Spleen (tissue), 11 donors: ENCODE data around the gene MRPL16. TPM values are rescaled to one million over a fixed set of nuclear protein-coding genes. Genes with fewer than 3 reads are reported as not detected.
"Not testable (repeated sequence)": the region's sequence is repeated elsewhere in the genome, so short reads cannot be mapped to it uniquely, and the experiment has no call there.

Experiments
- DNase-seq: peaks from one replicate; pipeline ENCODE4 v3.0.0-alpha.2; 2020
- H3K27ac ChIP-seq, 8 donors: fragments of 200-600 bp; sonication (generic) in 7 of 8; 1 replicate in 4 of 8; 2 replicates in 4 of 8; pipeline versions ENCODE4 v1.5.0 to v1.8.0; 2016 to 2021; ENCODE audit warnings: inconsistent platforms in 4 of 8, mild to moderate bottlenecking in 4 of 8, moderate library complexity in 1 of 8
- H3K27me3 ChIP-seq, 7 donors: fragments of 200-600 bp; sonication (generic) in 6 of 7; replicated peaks in 1 of 7; 1 replicate in 4 of 7; 2 replicates in 3 of 7; pipeline versions ENCODE4 v1.5.0 to v1.8.0; 2016 to 2021; ENCODE audit warnings: inconsistent platforms in 3 of 7, mild to moderate bottlenecking in 1 of 7
- H3K36me3 ChIP-seq, 6 donors: fragments of 200-600 bp; sonication (generic) in 5 of 6; 1 replicate in 4 of 6; 2 replicates in 2 of 6; pipeline versions ENCODE4 v1.5.0 to v1.8.0; 2016 to 2021; ENCODE audit warnings: inconsistent platforms in 2 of 6
- H3K4me1 ChIP-seq, 6 donors: fragments of 200-600 bp; sonication (generic) in 5 of 6; 1 replicate in 3 of 6; 2 replicates in 3 of 6; pipeline versions ENCODE4 v1.5.0 to v1.8.0; 2016 to 2021; ENCODE audit warnings: inconsistent platforms in 3 of 6
- H3K4me3 ChIP-seq, 8 donors: fragments of 200-600 bp; sonication (generic) in 7 of 8; 1 replicate in 4 of 8; 2 replicates in 4 of 8; pipeline versions ENCODE4 v1.5.0 to v1.8.0; 2016 to 2021; ENCODE audit warnings: inconsistent platforms in 4 of 8, mild to moderate bottlenecking in 4 of 8, moderate library complexity in 2 of 8
- H3K9me3 ChIP-seq, 8 donors: fragments of 200-600 bp; sonication (generic) in 7 of 8; 1 replicate in 4 of 8; 2 replicates in 4 of 8; pipeline versions ENCODE4 v1.5.0 to v1.8.0; 2016 to 2021; ENCODE audit warnings: inconsistent platforms in 4 of 8
- POLR2A ChIP-seq, 3 donors: fragments of 450-650 bp; IDR thresholded peaks; one replicate each; pipeline ENCODE4 v1.5.1; 2017; ENCODE audit warnings: antibody characterized with exemption in 3 of 3, mild to moderate bottlenecking in 1 of 3
- POLR2AphosphoS5 ChIP-seq, 3 donors: sonication (generic); formaldehyde crosslinking; IDR thresholded peaks; one replicate each; pipeline ENCODE4 v1.5.1; 2017; ENCODE audit warnings: antibody characterized with exemption in 3 of 3
- WGBS, 5 donors: extraction: QIAGEN DNeasy Blood & Tissue Kit in 3 of 5; methylation state at CpG; one replicate each; pipeline versions ENCODE4 v1.1.5 to v1.1.7; 2013 to 2018; 5-methylcytosine and 5-hydroxymethylcytosine counted together
- intact Hi-C: fragments of 100-400 bp; cut with DNase I; formaldehyde crosslinking; loops from one replicate; pipeline ENCODE4 v1.15.0; 2023; ENCODE audit warnings: low total_unique reads
- polyA plus RNA-seq, 3 donors: library from polyadenylated mRNA; stranded (reverse); fragments of 200-250 nt; gene quantifications; one replicate each; pipeline ENCODE4 v1.2.1, GENCODE V29; 2013
- total RNA-seq, 7 donors: library from RNA; depleted of rRNA in 3 of 7; stranded (reverse); fragments of >200 nt in 3 of 7; fragmentation: NEBNext Ultra II Directional in 4 of 7; extraction: Animal tissue kit (Norgen Biotek cat#: 25700) in 4 of 7; gene quantifications; one replicate each; pipeline versions ENCODE4 v1.1.0 to v1.2.1, GENCODE V29; 2016 to 2021
- TF ChIP-seq, protein P1 (sequence below), 11 experiments: fragments of 200-600 bp in 7 of 11; fragments of 450-650 bp in 4 of 11; sonication (generic) in 4 of 11; IDR thresholded peaks in 8 of 11; conservative IDR thresholded peaks in 3 of 11; 1 replicate in 7 of 11; 2 replicates in 4 of 11; pipeline versions ENCODE4 v1.4.0 to v1.8.0; 2016 to 2021; ENCODE audit warnings: antibody characterized with exemption in 11 of 11, inconsistent platforms in 4 of 11, mild to moderate bottlenecking in 1 of 11
- donor health status: healthy with polysubstance abuse.
- donor health status: DM: no; HTN: no; CAD: no; lungs with moderate emphysema.
- donor health status: DM: no; HTN: no; CAD: no.
- donor health status: Bipolar disorder and iron deficiency.
- donor health status: healthy.
- donor health status: DM: no; HTN: no; CAD: no.
- donor health status: DM: yes; HTN: yes; CAD: no.

MRPL16 gene
- total and polyA plus RNA-seq, 10 donors: 35.6 to 78.9 (median 52.2) TPM

DNA sequence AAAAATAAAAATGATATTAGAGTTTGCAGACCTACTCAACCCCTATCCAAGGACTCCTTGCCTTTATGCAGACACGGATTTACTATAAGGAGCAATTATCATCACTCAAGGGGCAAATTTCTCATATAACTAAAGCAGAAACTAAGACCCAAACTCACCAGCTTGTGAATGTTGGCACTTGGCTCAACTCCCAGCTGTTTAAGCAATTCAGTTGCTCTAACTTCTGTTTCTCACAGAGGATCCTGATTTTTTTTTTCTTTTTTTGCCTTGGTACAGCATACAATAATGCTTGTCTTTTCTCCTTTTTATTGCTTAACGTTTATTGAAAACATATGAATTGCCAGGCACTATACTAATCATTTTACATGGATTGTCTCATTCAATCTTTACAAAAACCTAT lies 44.3 kb upstream of the MRPL16 start:
- H3K4me3 ChIP-seq: no peak overlapping the region
- H3K27me3 ChIP-seq: no peaks in the 10 kb centered on the region
- H3K36me3 ChIP-seq: no peaks in the 10 kb centered on the region
- TF ChIP-seq, protein P1, sequence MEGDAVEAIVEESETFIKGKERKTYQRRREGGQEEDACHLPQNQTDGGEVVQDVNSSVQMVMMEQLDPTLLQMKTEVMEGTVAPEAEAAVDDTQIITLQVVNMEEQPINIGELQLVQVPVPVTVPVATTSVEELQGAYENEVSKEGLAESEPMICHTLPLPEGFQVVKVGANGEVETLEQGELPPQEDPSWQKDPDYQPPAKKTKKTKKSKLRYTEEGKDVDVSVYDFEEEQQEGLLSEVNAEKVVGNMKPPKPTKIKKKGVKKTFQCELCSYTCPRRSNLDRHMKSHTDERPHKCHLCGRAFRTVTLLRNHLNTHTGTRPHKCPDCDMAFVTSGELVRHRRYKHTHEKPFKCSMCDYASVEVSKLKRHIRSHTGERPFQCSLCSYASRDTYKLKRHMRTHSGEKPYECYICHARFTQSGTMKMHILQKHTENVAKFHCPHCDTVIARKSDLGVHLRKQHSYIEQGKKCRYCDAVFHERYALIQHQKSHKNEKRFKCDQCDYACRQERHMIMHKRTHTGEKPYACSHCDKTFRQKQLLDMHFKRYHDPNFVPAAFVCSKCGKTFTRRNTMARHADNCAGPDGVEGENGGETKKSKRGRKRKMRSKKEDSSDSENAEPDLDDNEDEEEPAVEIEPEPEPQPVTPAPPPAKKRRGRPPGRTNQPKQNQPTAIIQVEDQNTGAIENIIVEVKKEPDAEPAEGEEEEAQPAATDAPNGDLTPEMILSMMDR (IDR thresholded peaks at IDR 0.05 in 8 of 11, conservative IDR thresholded peaks at IDR 0.05 in 3 of 11): no peak
- TF ChIP-seq POLR2AphosphoS5 (IDR thresholded peaks at IDR 0.05) (no peak), POLR2A (IDR thresholded peaks at IDR 0.05) (no peak)
- H3K4me1 ChIP-seq: peaks cover 0 to 4% (median 0%) of the 10 kb centered on the region in 6 donors
- no peak for DNase-seq
- H3K9me3 ChIP-seq: no peaks in the 10 kb centered on the region
- 45 to 76% (median 49%) methylated on average over 2 of the region's 2 CpGs for WGBS, 5 donors
- intact Hi-C loops: no loop called here
- H3K27ac ChIP-seq: no peak overlapping the region

DNA sequence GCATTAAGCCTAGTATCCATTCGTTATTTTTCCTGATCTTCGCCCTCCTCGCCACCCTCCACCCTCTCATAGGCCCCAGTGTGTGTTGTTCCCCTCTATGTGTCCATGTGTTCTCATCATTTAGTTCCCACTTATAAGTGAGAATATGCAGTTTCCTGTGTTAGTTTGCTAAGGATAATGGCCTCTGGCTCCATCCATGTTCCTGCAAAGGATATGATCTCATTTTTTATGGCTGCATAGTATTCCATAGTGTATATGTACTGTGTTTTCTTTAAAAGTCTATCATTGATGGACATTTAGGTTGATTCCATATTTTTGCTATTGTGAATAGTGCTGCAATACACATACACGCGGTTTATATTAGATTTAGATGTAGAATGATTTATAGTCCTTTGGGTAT lies 40.8 kb upstream of the MRPL16 start:
- H3K27me3 ChIP-seq, H3K36me3 ChIP-seq, DNase-seq, H3K4me3 ChIP-seq, H3K4me1 ChIP-seq, H3K9me3 ChIP-seq, intact Hi-C loops, H3K27ac ChIP-seq: not testable (repeated sequence)
- 91 to 96% (median 93%) methylated on average over 5 of the region's 5 CpGs for WGBS, 5 donors

DNA sequence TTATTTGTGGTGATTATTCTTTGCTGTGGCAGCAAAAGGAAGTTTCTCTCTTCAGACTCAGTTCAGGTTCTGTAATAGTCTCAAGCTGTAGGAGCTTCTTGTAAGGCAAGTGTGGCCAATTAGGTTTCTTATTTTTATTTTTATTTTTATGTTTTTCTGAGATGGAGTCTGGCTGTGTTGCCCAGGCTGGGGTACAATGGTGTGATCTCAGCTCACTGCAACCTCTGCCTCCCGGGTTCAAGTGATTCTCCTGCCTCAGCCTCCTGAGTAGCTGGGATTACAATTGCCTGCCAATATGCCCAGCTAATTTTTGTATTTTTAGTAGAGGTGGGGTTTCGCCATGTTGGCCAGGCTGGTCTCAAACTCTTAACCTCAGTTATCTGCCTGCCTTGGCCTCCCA lies 39.0 kb upstream of the MRPL16 start:
- intact Hi-C loops, H3K27me3 ChIP-seq, H3K4me1 ChIP-seq, H3K36me3 ChIP-seq, H3K4me3 ChIP-seq, H3K9me3 ChIP-seq, DNase-seq: not testable (repeated sequence)
- peak overlapping the region in 2 of 8 donors; percentile 4 to 38 for H3K27ac ChIP-seq
- 84 to 92% (median 86%) methylated on average over 2 of the region's 2 CpGs for WGBS, 5 donors

DNA sequence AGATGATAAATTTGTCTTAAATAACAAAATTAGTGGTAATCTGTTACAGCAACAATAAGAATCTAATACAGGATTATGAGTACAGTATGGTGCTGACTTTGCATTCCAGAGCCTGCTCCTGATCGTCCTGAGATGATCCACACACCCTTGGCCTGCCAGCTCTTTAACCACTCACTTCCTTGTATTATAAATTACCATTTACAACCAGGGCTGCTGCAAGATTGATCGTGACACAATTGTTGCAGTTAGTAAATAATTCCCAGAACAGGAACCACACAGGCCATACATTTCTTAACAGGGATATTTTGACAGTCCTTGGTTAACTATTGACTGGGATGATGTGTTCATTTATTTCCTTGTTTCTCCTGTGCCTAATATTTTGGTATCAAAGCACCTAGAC lies 38.6 kb upstream of the MRPL16 start:
- Histone ChIP-seq H3K27me3 (no peaks in the 10 kb centered on the region), H3K4me3 (no peak overlapping the region), H3K9me3 (no peaks in the 10 kb centered on the region), H3K27ac (peak overlapping the region in 3 of 8 donors; percentile 4 to 38 (median 21)), H3K4me1 (no peaks in the 10 kb centered on the region), H3K36me3 (no peaks in the 10 kb centered on the region)
- WGBS, 5 donors: 13 to 33% (median 26%) methylated on average over 2 of the region's 2 CpGs
- DNase-seq: no peak
- TF ChIP-seq, protein P1 (IDR thresholded peaks at IDR 0.05 in 8 of 11, conservative IDR thresholded peaks at IDR 0.05 in 3 of 11): no peak
- TF ChIP-seq POLR2AphosphoS5 (IDR thresholded peaks at IDR 0.05) (no peak), POLR2A (IDR thresholded peaks at IDR 0.05) (no peak)
- intact Hi-C loops: no loop called here

DNA sequence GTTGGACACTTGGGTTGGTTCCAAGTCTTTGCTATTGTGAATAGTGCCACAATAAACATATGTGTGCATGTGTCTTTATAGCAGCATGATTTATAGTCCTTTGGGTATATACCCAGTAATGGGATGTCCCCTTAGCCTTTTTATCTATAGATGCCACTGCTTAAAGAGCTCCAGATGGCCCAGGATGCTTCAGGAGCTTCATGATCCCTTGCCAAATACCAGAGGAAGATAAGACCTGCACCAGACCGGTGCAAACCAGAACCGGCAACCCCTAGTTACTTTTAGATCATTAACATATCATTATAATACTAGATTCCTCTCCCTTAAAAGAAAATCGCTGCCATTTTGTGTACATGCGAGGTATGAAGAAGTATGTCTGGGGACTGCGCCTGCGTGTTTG lies 37.9 kb upstream of the MRPL16 start:
- WGBS, 5 donors: 92 to 98% (median 93%) methylated on average over 6 of the region's 6 CpGs
- H3K27me3 ChIP-seq, intact Hi-C loops: not testable (repeated sequence)

DNA sequence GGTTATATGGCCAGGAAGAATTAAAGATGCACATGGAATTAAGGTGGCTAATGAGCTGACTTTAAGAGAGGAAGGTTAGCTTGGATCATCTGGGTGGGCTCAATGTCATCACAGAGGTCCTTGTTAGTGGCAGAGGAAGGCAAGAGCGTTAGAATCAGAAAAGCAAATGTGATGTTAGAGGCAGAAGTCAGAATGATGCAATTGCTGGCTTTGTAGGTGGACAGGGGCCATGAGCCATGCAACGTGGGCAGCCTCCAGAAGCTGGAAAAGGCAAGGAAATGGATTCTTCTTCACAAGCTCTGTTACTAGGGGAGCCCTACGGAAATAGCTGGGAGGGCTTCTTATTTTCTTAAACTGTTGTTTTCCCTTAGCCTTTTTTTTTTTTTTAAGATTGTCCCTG lies 37.0 kb upstream of the MRPL16 start:
- intact Hi-C loops: no loop called here
- WGBS, 5 donors: 57 to 93% (median 72%) methylated on average over 3 of the region's 3 CpGs
- TF ChIP-seq POLR2A (IDR thresholded peaks at IDR 0.05) (no peak), POLR2AphosphoS5 (IDR thresholded peaks at IDR 0.05) (no peak)
- TF ChIP-seq, protein P1 (IDR thresholded peaks at IDR 0.05 in 8 of 11, conservative IDR thresholded peaks at IDR 0.05 in 3 of 11): no peak
- no peak overlapping the region for H3K27ac ChIP-seq
- no peaks in the 10 kb centered on the region for H3K27me3 ChIP-seq
- DNase-seq: no peak
- H3K36me3 ChIP-seq: no peaks in the 10 kb centered on the region
- H3K4me3 ChIP-seq: no peak overlapping the region
- no peaks in the 10 kb centered on the region for H3K4me1 ChIP-seq
- H3K9me3 ChIP-seq: no peaks in the 10 kb centered on the region

More for the DNA sequence above, 37.9 kb upstream of the MRPL16 start:
- not testable (repeated sequence) for DNase-seq, H3K9me3 ChIP-seq, H3K36me3 ChIP-seq, H3K4me3 ChIP-seq, H3K4me1 ChIP-seq
- H3K27ac ChIP-seq: peak overlapping the region in 1 of 8 donors; percentile 4
